OCI-LY7 (cell line): ENCODE results near the gene SPRED2. TPM values are rescaled to one million over a fixed set of nuclear protein-coding genes. Genes with fewer than 3 reads are reported as not detected.

Experiments
- BruUV-seq: library from RNA; stranded (reverse); fragments of 400-500 nt; replicated peaks from 2 replicates; lab custom pipeline; 2021; lab: Mats Ljungman, UMichigan
- CTCF ChIA-PET: fragments of 300-600 bp; sonication (Branson Sonifier 250); formaldehyde crosslinking; loops from one replicate; lab custom pipeline; 2022; ENCODE audit warnings: antibody characterized with exemption; ENCODE audit not compliant: unreplicated experiment; lab: Charles Lee
- POLR2A ChIA-PET: fragments of 300-600 bp; sonication (Branson Sonifier 250); formaldehyde crosslinking; loops from one replicate; lab custom pipeline; 2022; ENCODE audit warnings: antibody characterized with exemption; lab: Charles Lee
- DNase-seq: peaks from one replicate; pipeline ENCODE4 v3.0.0-alpha.2; 2015; ENCODE audit warnings: low spot score
- H2AFZ ChIP-seq: fragments of 200-600 bp; sonication (generic), shearing (Covaris generic); 2 replicates; pipeline ENCODE4 v1.6.1; 2014; ENCODE audit warnings: mild to moderate bottlenecking, antibody characterized with exemption, low read length, moderate library complexity
- H3K27ac ChIP-seq: fragments of 200-600 bp; sonication (generic); 2 replicates; pipeline ENCODE4 v1.5.1; 2014; ENCODE audit warnings: mixed run types, low read depth, mild to moderate bottlenecking, moderate library complexity, low read length, inconsistent platforms; ENCODE audit not compliant: poor library complexity, severe bottlenecking
- H3K36me3 ChIP-seq: fragments of 200-600 bp; sonication (generic); 2 replicates; pipeline ENCODE4 v1.6.1; 2014; ENCODE audit warnings: mild to moderate bottlenecking, antibody characterized with exemption, low read length, moderate library complexity, mixed read lengths; ENCODE audit not compliant: insufficient read depth
- H3K4me1 ChIP-seq: fragments of 200-600 bp; sonication (generic); 2 replicates; pipeline ENCODE4 v1.5.1; 2014; ENCODE audit warnings: mild to moderate bottlenecking, low read length; ENCODE audit not compliant: insufficient read depth, poor library complexity, severe bottlenecking
- H3K4me2 ChIP-seq: fragments of 200-600 bp; sonication (generic); 2 replicates; pipeline ENCODE4 v1.6.1; 2014; ENCODE audit warnings: mild to moderate bottlenecking, low read length
- H3K4me3 ChIP-seq: fragments of 200-600 bp; sonication (generic); 2 replicates; pipeline ENCODE4 v1.5.1; 2014; ENCODE audit warnings: mild to moderate bottlenecking, low read depth, low read length; ENCODE audit not compliant: poor library complexity, severe bottlenecking
- H3K79me2 ChIP-seq: fragments of 200-600 bp; sonication (generic); 2 replicates; pipeline ENCODE4 v1.6.1; 2016; ENCODE audit warnings: low read depth, mild to moderate bottlenecking, low read length, moderate library complexity, mixed read lengths; ENCODE audit not compliant: insufficient read depth
- H3K9me2 ChIP-seq: fragments of 200-600 bp; sonication (generic); 2 replicates; pipeline ENCODE4 v1.6.1; 2016; ENCODE audit warnings: mild to moderate bottlenecking, low read length, mixed read lengths; ENCODE audit not compliant: insufficient read depth
- H3K9me3 ChIP-seq: fragments of 200-600 bp; sonication (generic); 2 replicates; pipeline ENCODE4 v1.6.1; 2014; ENCODE audit warnings: mild to moderate bottlenecking, mixed run types, low read length, mixed read lengths
- H4K20me1 ChIP-seq: fragments of 200-600 bp; sonication (generic); 2 replicates; pipeline ENCODE4 v1.6.1; 2014; ENCODE audit warnings: mild to moderate bottlenecking, antibody characterized with exemption, low read length, moderate library complexity, mixed read lengths; ENCODE audit not compliant: insufficient read depth
- CTCF ChIP-seq: fragments of 200-600 bp; sonication (generic); conservative IDR thresholded peaks from 2 replicates; pipeline ENCODE4 v1.5.1; 2014; ENCODE audit warnings: mild to moderate bottlenecking, antibody characterized with exemption, low read length, moderate library complexity, mixed read lengths
- EZH2phosphoT487 ChIP-seq: fragments of 200-600 bp; sonication (generic); IDR thresholded peaks from 2 replicates; pipeline ENCODE4 v1.6.1; 2018; ENCODE audit warnings: low read depth, borderline replicate concordance, mild to moderate bottlenecking, mixed run types, antibody characterized with exemption, low read length, moderate library complexity, mixed read lengths
- intact Hi-C: fragments of 100-400 bp; cut with micrococcal nuclease; formaldehyde crosslinking; loops from one replicate; pipeline ENCODE4 v1.10.0; 2022; ENCODE audit not compliant: unreplicated experiment
- total RNA-seq, 2 experiments: library from RNA; depleted of rRNA in 1 of 2; stranded (reverse); fragments of >200 nt in 1 of 2; shearing (Covaris generic) in 1 of 2; gene quantifications; 2 replicates each; pipeline ENCODE4 v1.2.3, GENCODE V29; 2014 to 2022

The SPRED2 gene
- total RNA-seq, 2 experiments from 2014 or later: 8.0 to 49.1 TPM

- H3K4me2 ChIP-seq: no peak overlapping the region
- no peak overlapping the region for H3K27ac ChIP-seq
- BruUV-seq: no TSS peak
- no peaks in the 10 kb centered on the region for H3K79me2 ChIP-seq
- H2AFZ ChIP-seq: no peak overlapping the region
- DNase-seq: no peak
- H3K4me1 ChIP-seq: peaks cover 29% of the 10 kb centered on the region
- H3K4me3 ChIP-seq: no peak overlapping the region
- H4K20me1 ChIP-seq: no peaks in the 10 kb centered on the region
- CTCF ChIA-PET: no interaction called here
- no peaks in the 10 kb centered on the region for H3K9me3 ChIP-seq
- H3K36me3 ChIP-seq: peaks cover 7% of the 10 kb centered on the region
- TF ChIP-seq EZH2phosphoT487 (no peak), CTCF (no peak)
- H3K9me2 ChIP-seq: no peaks in the 10 kb centered on the region
- intact Hi-C loops: no loop called here
- POLR2A ChIA-PET: no interaction called here
Measured at GRCh38 chr2:65305934-65306333, 126.5 kb downstream of the SPRED2 start.

GRCh38 chr2:65300761-65301711 is 131.4 kb downstream of the SPRED2 start:
- Histone ChIP-seq H2AFZ (peak overlapping the region; percentile 13; the same call in 1 of the 2 replicates), H3K9me2 (no peaks in the 10 kb centered on the region), H3K79me2 (no peaks in the 10 kb centered on the region), H3K4me1 (peaks cover 50% of the 10 kb centered on the region), H3K9me3 (no peaks in the 10 kb centered on the region), H3K4me2 (peak overlapping the region; percentile 79), H3K27ac (peak overlapping the region; percentile 86), H3K4me3 (peak overlapping the region; percentile 44), H4K20me1 (no peaks in the 10 kb centered on the region), H3K36me3 (no peaks in the 10 kb centered on the region)
- POLR2A ChIA-PET: interaction anchor here (0.6 to 1.9 kb wide), 13 partner anchors 8 to 1202 kb away, joined by 3 to 8 read pairs (median 4); no protein-coding TSS in a partner anchor
- CTCF ChIA-PET: interaction anchor here (0.9 to 1.0 kb wide), 2 partner anchors 19 to 60 kb away, joined by 4 read pairs; no protein-coding TSS in a partner anchor
- TF ChIP-seq CTCF (0 out of 2 replicates have a peak, but pooled peaks have one; percentile 31), EZH2phosphoT487 (no peak)
- intact Hi-C loops: loop anchor here (1.0 to 5.0 kb wide), 6 partner anchors 22 to 251 kb away; partner anchors contain the start of gene SPRED2
- DNase-seq: peak; percentile 89
- BruUV-seq: no TSS peak
